Liver (tissue), 9 donors: ENCODE results near the gene EDIL3. TPM values are rescaled to one million over a fixed set of nuclear protein-coding genes. Genes with fewer than 3 reads are reported as not detected.

Experiments
- DNase-seq: peaks from one replicate; pipeline ENCODE4 v3.0.0-alpha.2; 2017; ENCODE audit warnings: low spot score
- H3K27ac ChIP-seq, 2 donors: one replicate each; pipeline ENCODE4 v1.7.0; 2013; ENCODE audit warnings: inconsistent platforms in 2 of 2, low read length in 2 of 2, control low read depth in 1 of 2, low read depth in 1 of 2, mild to moderate bottlenecking in 1 of 2
- H3K27me3 ChIP-seq, 4 donors: one replicate each; pipeline versions ENCODE4 v1.6.1 to v1.7.0; 2013; ENCODE audit warnings: low read length in 3 of 4, inconsistent platforms in 1 of 4, mild to moderate bottlenecking in 1 of 4, moderate library complexity in 1 of 4; ENCODE audit not compliant: control insufficient read depth in 4 of 4, insufficient read depth in 4 of 4
- H3K36me3 ChIP-seq, 4 donors: one replicate each; pipeline versions ENCODE4 v1.6.1 to v1.7.0; 2013; ENCODE audit warnings: low read length in 3 of 4, mild to moderate bottlenecking in 3 of 4, low read depth in 1 of 4, moderate library complexity in 1 of 4; ENCODE audit not compliant: control insufficient read depth in 4 of 4, insufficient read depth in 3 of 4
- H3K4me1 ChIP-seq, 4 donors: one replicate each; pipeline versions ENCODE4 v1.6.1 to v1.7.0; 2013; ENCODE audit warnings: low read length in 3 of 4, mild to moderate bottlenecking in 3 of 4, moderate library complexity in 1 of 4; ENCODE audit not compliant: control insufficient read depth in 4 of 4, insufficient read depth in 4 of 4
- H3K4me3 ChIP-seq, 3 donors: one replicate each; pipeline versions ENCODE4 v1.6.1 to v1.7.0; 2013; ENCODE audit warnings: low read length in 3 of 3, control low read depth in 1 of 3, low read depth in 1 of 3, mild to moderate bottlenecking in 1 of 3
- H3K9ac ChIP-seq, 2 donors: one replicate each; pipeline ENCODE4 v1.7.0; 2013; ENCODE audit warnings: low read length in 2 of 2, mild to moderate bottlenecking in 2 of 2, moderate library complexity in 2 of 2, control low read depth in 1 of 2, low read depth in 1 of 2
- H3K9me3 ChIP-seq, 4 donors: one replicate each; pipeline versions ENCODE4 v1.6.1 to v1.7.0; 2013; ENCODE audit warnings: low read length in 3 of 4; ENCODE audit not compliant: control insufficient read depth in 4 of 4
- ATF3 ChIP-seq: IDR thresholded peaks from 2 replicates; pipeline ENCODE4 v1.6.1; 2016; ENCODE audit warnings: antibody characterized with exemption
- CTCF ChIP-seq: fragments of 150-350 bp; IDR thresholded peaks from 2 replicates; pipeline ENCODE4 v1.5.1; 2017; ENCODE audit warnings: improper control_type of control experiment, low read depth, low read length; ENCODE audit not compliant: missing input control
- EGR1 ChIP-seq, 2 donors: IDR thresholded peaks; 2 replicates each; pipeline ENCODE4 v1.6.1; 2016 to 2018; ENCODE audit warnings: antibody characterized with exemption in 2 of 2, low read depth in 2 of 2
- FOXA1 ChIP-seq: IDR thresholded peaks from 2 replicates; pipeline ENCODE4 v1.6.1; 2016; ENCODE audit warnings: antibody characterized with exemption
- FOXA2 ChIP-seq: IDR thresholded peaks from 2 replicates; pipeline ENCODE4 v1.6.1; 2016; ENCODE audit warnings: antibody characterized with exemption
- GABPA ChIP-seq, 2 donors: IDR thresholded peaks in 1 of 2; conservative IDR thresholded peaks in 1 of 2; 2 replicates each; pipeline ENCODE4 v1.6.1; 2016; ENCODE audit warnings: antibody characterized with exemption in 2 of 2, mild to moderate bottlenecking in 1 of 2, moderate library complexity in 1 of 2
- HNF4A ChIP-seq, 2 donors: conservative IDR thresholded peaks; 2 replicates each; pipeline ENCODE4 v1.6.1; 2016; ENCODE audit warnings: antibody characterized with exemption in 2 of 2, mild to moderate bottlenecking in 2 of 2
- HNF4G ChIP-seq: IDR thresholded peaks from 2 replicates; pipeline ENCODE4 v1.6.1; 2016; ENCODE audit warnings: antibody characterized with exemption
- JUND ChIP-seq, 2 donors: IDR thresholded peaks; 2 replicates each; pipeline ENCODE4 v1.6.1; 2016; ENCODE audit warnings: antibody characterized with exemption in 2 of 2
- NR2F2 ChIP-seq: IDR thresholded peaks from 2 replicates; pipeline ENCODE4 v1.6.1; 2016; ENCODE audit warnings: antibody characterized with exemption
- RAD21 ChIP-seq, 2 donors: IDR thresholded peaks; 2 replicates each; pipeline ENCODE4 v1.6.1; 2016; ENCODE audit warnings: antibody characterized with exemption in 2 of 2, mild to moderate bottlenecking in 2 of 2
- REST ChIP-seq: IDR thresholded peaks from 2 replicates; pipeline ENCODE4 v1.6.1; 2016; ENCODE audit warnings: antibody characterized with exemption, mild to moderate bottlenecking
- RXRA ChIP-seq, 2 donors: IDR thresholded peaks; 2 replicates each; pipeline ENCODE4 v1.6.1; 2017 to 2018; ENCODE audit warnings: antibody characterized with exemption in 2 of 2, mild to moderate bottlenecking in 1 of 2
- SP1 ChIP-seq: IDR thresholded peaks from 2 replicates; pipeline ENCODE4 v1.6.1; 2018; ENCODE audit warnings: antibody characterized with exemption, mild to moderate bottlenecking
- TAF1 ChIP-seq: conservative IDR thresholded peaks from 2 replicates; pipeline ENCODE4 v1.6.1; 2016; ENCODE audit warnings: antibody characterized with exemption, mild to moderate bottlenecking
- YY1 ChIP-seq: IDR thresholded peaks from 2 replicates; pipeline ENCODE4 v1.6.1; 2016; ENCODE audit warnings: antibody characterized with exemption, mild to moderate bottlenecking
- ZBTB33 ChIP-seq: IDR thresholded peaks from 2 replicates; pipeline ENCODE4 v1.6.1; 2016; ENCODE audit warnings: antibody characterized with exemption
- WGBS: extraction: QIAGEN DNeasy Blood & Tissue Kit; methylation state at CpG from one replicate; pipeline ENCODE4 v1.1.7; 2013; 5-methylcytosine and 5-hydroxymethylcytosine counted together
- polyA plus RNA-seq, 2 donors: library from polyadenylated mRNA; stranded (reverse) in 1 of 2; unstranded in 1 of 2; fragments of 200-250 nt in 1 of 2; fragments of >200 nt in 1 of 2; fragmentation: Nextera tagmentation in 1 of 2; extraction: Ambion mirVana in 1 of 2; gene quantifications; one replicate each; pipeline versions ENCODE4 v1.2.1 to v1.2.3, GENCODE V29; 2013 to 2015
- total RNA-seq, 2 donors: library from RNA; depleted of rRNA; stranded (reverse); fragments of >200 nt; gene quantifications; one replicate each; pipeline ENCODE4 v1.2.3, GENCODE V29; 2014
- TF ChIP-seq, protein P1 (sequence below): IDR thresholded peaks from 2 replicates; pipeline ENCODE4 v1.6.1; 2016; ENCODE audit warnings: antibody characterized with exemption
- donor health status: healthy.
- donor health status: healthy.
- donor health status: healthy.
- donor health status: healthy.
- donor health status: healthy.

EDIL3 gene
- total and polyA plus RNA-seq, 4 donors, result 0.33 to 12.0 (median 0.76) TPM

- no peak for TF ChIP-seq REST
- TF ChIP-seq NR2F2, result no peak
- TF ChIP-seq SP1, result no peak
- no peak for TF ChIP-seq ZBTB33
- TF ChIP-seq JUND (IDR thresholded peaks at IDR 0.05), result no peak
- TF ChIP-seq YY1, result no peak
These were observed 35.1 kb upstream of the EDIL3 start (continued) for GRCh38 chr5:84419742-84420141.

DNA sequence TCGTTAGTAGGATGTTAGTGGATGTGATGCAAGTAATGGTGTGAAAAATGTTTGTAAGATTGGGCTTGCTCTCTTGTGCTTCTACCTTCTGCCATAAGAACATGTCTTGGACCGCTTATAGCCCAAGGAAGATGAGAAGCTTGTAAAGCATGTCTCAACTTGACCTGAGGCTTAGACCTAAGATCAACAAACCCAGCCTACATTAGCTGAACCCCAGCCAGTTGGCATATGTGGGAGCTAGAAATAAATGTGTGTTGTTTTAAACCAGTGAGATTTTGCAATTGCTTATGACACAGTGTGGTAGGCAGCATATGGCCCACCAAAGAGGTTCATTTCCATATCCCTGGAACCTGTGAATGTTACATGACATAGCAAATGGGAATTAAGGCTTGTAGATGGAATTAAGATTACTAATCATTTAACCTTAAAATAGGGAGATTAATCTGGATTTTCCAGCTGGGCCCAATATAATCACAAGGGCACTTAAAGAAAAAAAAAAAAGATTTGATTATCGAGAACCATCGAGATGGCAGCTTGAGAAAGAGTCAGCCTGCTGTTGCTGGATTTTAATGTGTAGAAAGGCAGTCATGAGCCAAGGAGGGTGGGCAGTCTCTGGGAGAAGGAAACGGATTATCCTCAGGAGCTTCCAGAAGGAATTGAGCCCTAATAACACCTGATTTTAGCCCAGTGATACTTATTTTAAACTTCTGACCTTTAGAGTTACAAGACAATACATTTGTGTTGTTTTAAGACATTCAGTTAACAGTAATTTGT lies 27.3 kb upstream of the EDIL3 start:
- DNase-seq, result no peak
- Histone ChIP-seq H3K9me3 (no peaks in the 10 kb centered on the region), H3K4me3 (no peak overlapping the region), H3K27ac (no peak overlapping the region), H3K27me3 (peaks cover 0 to 2% (median 0%) of the 10 kb centered on the region in 4 donors), H3K36me3 (no peaks in the 10 kb centered on the region), H3K4me1 (no peaks in the 10 kb centered on the region), H3K9ac (no peak overlapping the region)
- TF ChIP-seq REST (no peak), HNF4G (no peak), SP1 (no peak), CTCF (no peak), HNF4A (conservative IDR thresholded peaks at IDR 0.05) (no peak), ATF3 (no peak), YY1 (no peak), JUND (IDR thresholded peaks at IDR 0.05) (no peak), TAF1 (no peak), FOXA1 (no peak), NR2F2 (no peak), GABPA (IDR thresholded peaks at IDR 0.05 in 1 of 2, conservative IDR thresholded peaks at IDR 0.05 in 1 of 2) (no peak), ZBTB33 (no peak), RAD21 (IDR thresholded peaks at IDR 0.05) (no peak), RXRA (IDR thresholded peaks at IDR 0.05) (no peak), FOXA2 (no peak), EGR1 (IDR thresholded peaks at IDR 0.05; ENCODE audit: low read depth in 2 of 2) (no peak)
- TF ChIP-seq, protein P1, sequence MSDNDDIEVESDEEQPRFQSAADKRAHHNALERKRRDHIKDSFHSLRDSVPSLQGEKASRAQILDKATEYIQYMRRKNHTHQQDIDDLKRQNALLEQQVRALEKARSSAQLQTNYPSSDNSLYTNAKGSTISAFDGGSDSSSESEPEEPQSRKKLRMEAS, result no peak
- WGBS, result 84% methylated on average over 5 of the region's 5 CpGs
